Transverse colon (tissue), 4 donors: ENCODE measurements around the gene HLA-DRB5.

Source experiments
- CTCF ChIP-seq, 5 experiments: fragments of 200-600 bp in 3 of 5; fragments of 450-650 bp in 2 of 5; sonication (generic) in 3 of 5; IDR thresholded peaks; 1 replicate in 2 of 5; 2 replicates in 3 of 5; pipeline ENCODE4 v1.5.1; 2016 to 2017; ENCODE audit warnings: antibody characterized with exemption in 5 of 5, inconsistent platforms in 3 of 5, mild to moderate bottlenecking in 2 of 5, moderate library complexity in 1 of 5
- EP300 ChIP-seq: sonication (generic); formaldehyde crosslinking; IDR thresholded peaks from one replicate; pipeline ENCODE4 v1.6.1; 2017; ENCODE audit warnings: antibody characterized with exemption, low read depth
- POLR2AphosphoS5 ChIP-seq, 3 donors: sonication (generic); formaldehyde crosslinking; IDR thresholded peaks; one replicate each; pipeline ENCODE4 v1.6.1; 2016; ENCODE audit warnings: antibody characterized with exemption in 3 of 3

GRCh38 chr6:32492351-32492750 lies 37.7 kb downstream of the HLA-DRB5 start:
- no peak for TF ChIP-seq CTCF (IDR thresholded peaks at IDR 0.05)
- TF ChIP-seq POLR2AphosphoS5 (IDR thresholded peaks at IDR 0.05): no peak
- TF ChIP-seq EP300: no peak
